ENCODE results near the gene SLC35G1. TPM values are rescaled to one million over a fixed set of nuclear protein-coding genes. Genes with fewer than 3 reads are reported as not detected.

SLC35G1 gene
- total RNA-seq, 1 experiment from 2014 or later, result 3.2 TPM

DNA sequence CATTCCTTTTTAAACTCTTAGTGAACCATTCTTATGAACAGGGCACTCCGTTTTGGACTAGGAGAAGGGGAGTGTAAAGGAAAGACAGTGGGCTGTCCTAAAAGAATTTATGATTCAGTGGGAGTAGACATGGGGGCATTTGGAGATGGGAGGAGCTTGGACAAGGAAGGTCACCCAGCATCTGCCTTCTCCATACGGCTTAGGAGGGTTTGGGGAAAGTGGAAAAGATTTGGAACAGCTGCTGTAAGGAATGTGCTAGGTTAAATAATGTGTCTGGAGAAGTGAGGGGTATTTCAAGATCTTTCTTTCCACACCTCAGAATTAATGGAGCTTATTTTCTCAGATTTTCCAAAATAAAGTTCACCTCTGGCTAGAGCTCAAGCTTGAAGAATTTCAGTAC, 24.0 kb downstream of the SLC35G1 start:
- no peaks in the 10 kb centered on the region for H3K9me3 Mint-ChIP-seq (ENCODE audit: unreplicated experiment)
- H3K27me3 Mint-ChIP-seq (ENCODE audit: insufficient read depth, unreplicated experiment), result no peaks in the 10 kb centered on the region
- H3K27ac Mint-ChIP-seq (ENCODE audit: low read depth, unreplicated experiment), result no peak overlapping the region
- H3K4me1 Mint-ChIP-seq (ENCODE audit: insufficient read depth, unreplicated experiment), result no peaks in the 10 kb centered on the region
- no peak overlapping the region for H3K4me3 Mint-ChIP-seq (ENCODE audit: unreplicated experiment)
- no TSS peak for BruUV-seq (replicated peaks)
- TF ChIP-seq, protein P1, sequence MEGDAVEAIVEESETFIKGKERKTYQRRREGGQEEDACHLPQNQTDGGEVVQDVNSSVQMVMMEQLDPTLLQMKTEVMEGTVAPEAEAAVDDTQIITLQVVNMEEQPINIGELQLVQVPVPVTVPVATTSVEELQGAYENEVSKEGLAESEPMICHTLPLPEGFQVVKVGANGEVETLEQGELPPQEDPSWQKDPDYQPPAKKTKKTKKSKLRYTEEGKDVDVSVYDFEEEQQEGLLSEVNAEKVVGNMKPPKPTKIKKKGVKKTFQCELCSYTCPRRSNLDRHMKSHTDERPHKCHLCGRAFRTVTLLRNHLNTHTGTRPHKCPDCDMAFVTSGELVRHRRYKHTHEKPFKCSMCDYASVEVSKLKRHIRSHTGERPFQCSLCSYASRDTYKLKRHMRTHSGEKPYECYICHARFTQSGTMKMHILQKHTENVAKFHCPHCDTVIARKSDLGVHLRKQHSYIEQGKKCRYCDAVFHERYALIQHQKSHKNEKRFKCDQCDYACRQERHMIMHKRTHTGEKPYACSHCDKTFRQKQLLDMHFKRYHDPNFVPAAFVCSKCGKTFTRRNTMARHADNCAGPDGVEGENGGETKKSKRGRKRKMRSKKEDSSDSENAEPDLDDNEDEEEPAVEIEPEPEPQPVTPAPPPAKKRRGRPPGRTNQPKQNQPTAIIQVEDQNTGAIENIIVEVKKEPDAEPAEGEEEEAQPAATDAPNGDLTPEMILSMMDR (IDR thresholded peaks at IDR 0.05; ENCODE audit: unreplicated experiment), result no peak
- intact Hi-C loops (cut with micrococcal nuclease), result loop anchor here (10.0 kb wide), 1 partner anchor 157 kb away; no protein-coding TSS in a partner anchor
- ChIA-PET CTCF (interaction anchor here (0.7 to 3.2 kb wide), 17 partner anchors 12 to 527 kb away, joined by 3 to 224 read pairs (median 5); partner anchors contain the start of gene FRA10AC1), POLR2A (interaction anchor here (0.5 to 2.5 kb wide), 3 partner anchors 174 to 403 kb away, joined by 3 to 20 read pairs (median 5); no protein-coding TSS in a partner anchor)
- no peak for DNase-seq (ENCODE audit: unreplicated experiment)
- no peaks in the 10 kb centered on the region for H3K36me3 Mint-ChIP-seq (ENCODE audit: insufficient read depth, unreplicated experiment)

DNA sequence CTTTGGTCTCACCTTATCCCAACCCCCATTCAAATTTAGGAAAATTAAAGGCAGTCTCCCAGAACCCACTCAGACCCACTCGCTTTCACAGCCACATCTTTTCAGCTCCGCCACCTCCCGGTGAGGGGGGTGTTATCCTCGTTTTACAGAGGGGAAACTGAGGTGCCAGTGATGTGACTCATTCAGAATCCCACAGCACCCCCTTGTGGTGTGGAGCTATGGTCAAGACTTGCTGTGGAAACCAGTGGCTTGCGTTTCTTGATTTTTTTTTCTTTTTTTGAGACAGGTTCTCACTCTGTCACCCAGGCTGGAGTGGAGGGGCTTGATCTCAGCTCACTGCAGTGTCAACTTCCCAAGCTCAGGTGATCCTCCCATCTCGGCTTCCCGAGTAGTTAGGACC, 27.6 kb downstream of the SLC35G1 start:
- POLR2A ChIA-PET, result no interaction called here

DNA sequence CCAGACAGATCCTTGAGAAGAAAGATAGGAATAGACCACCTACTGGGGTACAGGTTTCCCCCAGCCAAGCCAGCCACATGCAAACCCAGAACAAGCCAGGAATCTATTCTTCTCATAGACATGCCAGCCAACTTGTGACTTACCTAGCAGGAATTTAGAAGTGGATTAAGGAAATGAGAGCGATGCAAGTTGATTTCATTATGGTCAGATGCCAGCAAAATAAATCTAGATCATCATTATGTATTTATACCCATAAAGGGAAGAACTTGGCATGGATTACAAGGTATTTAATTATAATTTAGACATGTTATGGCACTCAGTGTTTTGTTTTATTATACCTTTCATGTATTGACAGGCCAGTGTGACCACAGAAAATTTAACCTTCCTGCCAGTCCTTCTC, 32.8 kb downstream of the SLC35G1 start:
- BruUV-seq (replicated peaks), result no TSS peak
- Mint-ChIP-seq H3K27ac (ENCODE audit: low read depth, unreplicated experiment) (no peak overlapping the region), H3K4me3 (ENCODE audit: unreplicated experiment) (no peak overlapping the region), H3K9me3 (ENCODE audit: unreplicated experiment) (peaks cover 7% of the 10 kb centered on the region), H3K4me1 (ENCODE audit: insufficient read depth, unreplicated experiment) (no peaks in the 10 kb centered on the region), H3K27me3 (ENCODE audit: insufficient read depth, unreplicated experiment) (no peaks in the 10 kb centered on the region), H3K36me3 (ENCODE audit: insufficient read depth, unreplicated experiment) (no peaks in the 10 kb centered on the region)
- ChIA-PET POLR2A (no interaction called here), CTCF (interaction anchor here (0.6 to 1.8 kb wide), 2 partner anchors 394 to 438 kb away, joined by 3 to 9 read pairs; no protein-coding TSS in a partner anchor)
- intact Hi-C loops (cut with micrococcal nuclease), result no loop called here
- TF ChIP-seq, protein P1 (IDR thresholded peaks at IDR 0.05; ENCODE audit: unreplicated experiment), result no peak
- no peak for DNase-seq (ENCODE audit: unreplicated experiment)

More for the DNA sequence above, 27.6 kb downstream of the SLC35G1 start:
- peak; percentile 9 for DNase-seq (ENCODE audit: unreplicated experiment)
- intact Hi-C loops (cut with micrococcal nuclease), result no loop called here
- Mint-ChIP-seq H3K36me3 (ENCODE audit: insufficient read depth, unreplicated experiment) (no peaks in the 10 kb centered on the region), H3K9me3 (ENCODE audit: unreplicated experiment) (no peaks in the 10 kb centered on the region), H3K27ac (ENCODE audit: low read depth, unreplicated experiment) (no peak overlapping the region), H3K4me1 (ENCODE audit: insufficient read depth, unreplicated experiment) (no peaks in the 10 kb centered on the region), H3K27me3 (ENCODE audit: insufficient read depth, unreplicated experiment) (no peaks in the 10 kb centered on the region), H3K4me3 (ENCODE audit: unreplicated experiment) (no peak overlapping the region)
- BruUV-seq (replicated peaks), result no TSS peak
- CTCF ChIA-PET, result interaction anchor here (0.6 to 2.0 kb wide), 13 partner anchors 9 to 403 kb away, joined by 3 to 23 read pairs (median 4); no protein-coding TSS in a partner anchor
- TF ChIP-seq, protein P1 (IDR thresholded peaks at IDR 0.05; ENCODE audit: unreplicated experiment), result peak; percentile 34

DNA sequence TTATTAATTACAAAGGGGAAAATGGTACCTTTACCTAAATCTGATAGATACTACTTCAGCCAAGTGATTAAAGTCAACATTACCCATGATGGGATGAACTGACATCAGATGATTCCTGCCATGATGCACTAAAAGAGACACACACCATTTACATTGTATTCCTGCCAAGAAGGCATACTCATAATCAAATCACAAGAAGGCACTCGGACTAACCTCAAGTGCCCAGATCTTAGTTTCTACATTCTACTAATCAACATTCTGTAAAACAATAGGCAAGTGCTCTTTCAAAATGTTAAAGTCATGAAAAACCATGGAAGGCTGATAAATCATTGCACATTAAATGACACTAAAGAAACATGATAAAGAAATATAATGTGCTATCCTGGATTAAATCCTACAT, 44.4 kb downstream of the SLC35G1 start:
- Mint-ChIP-seq H3K4me3 (ENCODE audit: unreplicated experiment) (no peak overlapping the region), H3K27ac (ENCODE audit: low read depth, unreplicated experiment) (no peak overlapping the region), H3K27me3 (ENCODE audit: insufficient read depth, unreplicated experiment) (no peaks in the 10 kb centered on the region), H3K4me1 (ENCODE audit: insufficient read depth, unreplicated experiment) (no peaks in the 10 kb centered on the region), H3K9me3 (ENCODE audit: unreplicated experiment) (no peaks in the 10 kb centered on the region), H3K36me3 (ENCODE audit: insufficient read depth, unreplicated experiment) (no peaks in the 10 kb centered on the region)
- CTCF ChIA-PET, result interaction anchor here (0.7 kb wide), 1 partner anchor 29 kb away, joined by 4 read pairs; no protein-coding TSS in a partner anchor
- intact Hi-C loops (cut with micrococcal nuclease), result no loop called here
- POLR2A ChIA-PET, result no interaction called here
- DNase-seq (ENCODE audit: unreplicated experiment), result no peak
- TF ChIP-seq, protein P1 (IDR thresholded peaks at IDR 0.05; ENCODE audit: unreplicated experiment), result no peak
- no TSS peak for BruUV-seq (replicated peaks)
